A549 (cell line): Measurements from ENCODE around the gene TMEM41B. TPM values are rescaled to one million over a fixed set of nuclear protein-coding genes. Genes with fewer than 3 reads are reported as not detected.

ENCODE experiments used
- ATAC-seq, 2 experiments: fragments of 200-7000 bp in 1 of 2; fragments of >200 bp in 1 of 2; cut with Nextera tagmentation in 1 of 2; cut with Tn5 transposase in 1 of 2; 3 replicates each; pipeline versions ENCODE4 v1.8.0 to v1.9.1; 2018 to 2020; ENCODE audit warnings: mild to moderate bottlenecking in 1 of 2, moderate library complexity in 1 of 2
- CTCF ChIA-PET: fragments of 300-600 bp; sonication (Branson Sonifier 250); formaldehyde crosslinking; extraction: SDS; loops from one replicate; lab custom pipeline; 2021; ENCODE audit warnings: antibody characterized with exemption, inconsistent platforms; lab: Yijun Ruan, JAX
- POLR2A ChIA-PET: fragments of 350-600 bp; formaldehyde crosslinking; extraction: SDS; loops from one replicate; lab custom pipeline; 2021; ENCODE audit warnings: antibody characterized with exemption, inconsistent platforms; lab: Yijun Ruan, JAX
- DNase-seq, 2 experiments: peaks; one replicate each; pipeline versions ENCODE4 v3.0.0 to v3.0.0-alpha.2; 2011 to 2016; ENCODE audit warnings: low read depth in 1 of 2, low spot score in 1 of 2
- FAIRE-seq: peaks from 2 replicates; lab custom pipeline; 2011; peaks lifted over from hg19 to GRCh38; lab: Jason Lieb, UNC
- H3K27ac ChIP-seq, 2 experiments: fragments of >200 bp; sonication (Bioruptor Twin); formaldehyde crosslinking; 3 replicates each; pipeline ENCODE4 v1.5.1; 2016 to 2017
- H3K4me1 ChIP-seq: fragments of >200 bp; sonication (Bioruptor Twin); formaldehyde crosslinking; 3 replicates; pipeline ENCODE4 v1.6.1; 2016
- H3K4me2 ChIP-seq: fragments of >200 bp; sonication (Bioruptor Twin); formaldehyde crosslinking; 3 replicates; pipeline ENCODE4 v1.6.1; 2016
- H3K4me3 ChIP-seq: fragments of >200 bp; sonication (Bioruptor Twin); formaldehyde crosslinking; 3 replicates; pipeline ENCODE4 v1.5.1; 2016
- H3K9me3 ChIP-seq: fragments of >200 bp; sonication (Bioruptor Twin); formaldehyde crosslinking; 3 replicates; pipeline ENCODE4 v1.6.1; 2016
- BHLHE40 ChIP-seq: IDR thresholded peaks from 2 replicates; pipeline ENCODE4 v1.6.1; 2012; ENCODE audit warnings: low read depth, low read length, inconsistent platforms
- CBX8 ChIP-seq: fragments of 200-600 bp; sonication (generic); IDR thresholded peaks from 2 replicates; pipeline ENCODE4 v1.6.1; 2016
- CEBPB ChIP-seq, 2 experiments: fragments of >200 bp in 1 of 2; sonication (Bioruptor Twin) in 1 of 2; formaldehyde crosslinking in 1 of 2; IDR thresholded peaks; 2 replicates each; pipeline ENCODE4 v1.6.1; 2012 to 2016
- EHF ChIP-seq: fragments of 250-450 bp; sonication (Bioruptor Pico); IDR thresholded peaks from 2 replicates; pipeline ENCODE4 v1.5.0; 2020; ENCODE audit warnings: mild to moderate bottlenecking
- EHMT2 ChIP-seq: fragments of 200-600 bp; sonication (generic); IDR thresholded peaks from 2 replicates; pipeline ENCODE4 v1.6.1; 2016; ENCODE audit warnings: antibody characterized with exemption, low read depth, mild to moderate bottlenecking, moderate library complexity
- EP300 ChIP-seq, 2 experiments: fragments of >200 bp; sonication (Bioruptor Twin); formaldehyde crosslinking; IDR thresholded peaks; 2 replicates in 1 of 2; 3 replicates in 1 of 2; pipeline ENCODE4 v1.6.1; 2016 to 2017
- FOSB ChIP-seq: fragments of 250-450 bp; sonication (Bioruptor Pico); IDR thresholded peaks from 2 replicates; pipeline ENCODE4 v1.5.0; 2020; ENCODE audit warnings: mild to moderate bottlenecking, moderate library complexity
- FOSL2 ChIP-seq, 2 experiments: fragments of 450-650 bp in 1 of 2; fragments of >200 bp in 1 of 2; sonication (Bioruptor Twin) in 1 of 2; formaldehyde crosslinking; IDR thresholded peaks; 2 replicates each; pipeline versions ENCODE4 v1.5.0 to v1.6.1; 2016 to 2020; ENCODE audit warnings: mild to moderate bottlenecking in 1 of 2, moderate library complexity in 1 of 2
- GATA3 ChIP-seq: IDR thresholded peaks from 2 replicates; pipeline ENCODE4 v1.6.1; 2012; ENCODE audit warnings: borderline replicate concordance
- HEYL ChIP-seq: fragments of 250-450 bp; sonication (Bioruptor Pico); IDR thresholded peaks from 2 replicates; pipeline ENCODE4 v1.8.0; 2021; ENCODE audit warnings: mild to moderate bottlenecking, moderate library complexity
- HMGXB4 ChIP-seq: fragments of 250-450 bp; sonication (Bioruptor Pico); IDR thresholded peaks from 2 replicates; pipeline ENCODE4 v1.5.0; 2021; ENCODE audit warnings: mild to moderate bottlenecking, moderate library complexity, borderline replicate concordance
- HOXA7 ChIP-seq: fragments of 250-450 bp; sonication (Bioruptor Pico); IDR thresholded peaks from 2 replicates; pipeline ENCODE4 v1.5.0; 2020; ENCODE audit warnings: mild to moderate bottlenecking, moderate library complexity
- MAX ChIP-seq: IDR thresholded peaks from 2 replicates; pipeline ENCODE4 v1.6.1; 2012
- MAZ ChIP-seq: fragments of 150-350 bp; IDR thresholded peaks from 2 replicates; pipeline ENCODE4 v1.6.1; 2014; ENCODE audit warnings: antibody characterized with exemption, low read depth, low read length, borderline replicate concordance
- MYC ChIP-seq: IDR thresholded peaks from 2 replicates; pipeline ENCODE4 v1.6.1; 2012; ENCODE audit warnings: mild to moderate bottlenecking, inconsistent platforms, low read length, improper control_type of control experiment, borderline replicate concordance
- NPAS2 ChIP-seq: fragments of 250-450 bp; sonication (Bioruptor Pico); IDR thresholded peaks from 2 replicates; pipeline ENCODE4 v1.8.0; 2022; ENCODE audit warnings: mild to moderate bottlenecking, moderate library complexity, borderline replicate concordance
- POLR2AphosphoS2 ChIP-seq: conservative IDR thresholded peaks from 2 replicates; pipeline ENCODE4 v1.6.1; 2012; ENCODE audit warnings: low read length, improper control_type of control experiment, inconsistent platforms
- RAD21 ChIP-seq, 2 experiments: fragments of >200 bp in 1 of 2; sonication (Bioruptor Twin) in 1 of 2; formaldehyde crosslinking in 1 of 2; IDR thresholded peaks in 1 of 2; conservative IDR thresholded peaks in 1 of 2; 2 replicates in 1 of 2; 3 replicates in 1 of 2; pipeline ENCODE4 v1.6.1; 2012 to 2018; ENCODE audit warnings: inconsistent platforms in 1 of 2
- RARB ChIP-seq: fragments of 250-450 bp; sonication (Bioruptor Pico); IDR thresholded peaks from 2 replicates; pipeline ENCODE4 v1.8.0; 2021; ENCODE audit warnings: mild to moderate bottlenecking, moderate library complexity
- RCOR1 ChIP-seq: fragments of 150-350 bp; IDR thresholded peaks from 2 replicates; pipeline ENCODE4 v1.6.1; 2014; ENCODE audit warnings: antibody characterized with exemption, low read length, low read depth
- RFX5 ChIP-seq: fragments of 450-650 bp; IDR thresholded peaks from 2 replicates; pipeline ENCODE4 v1.7.1; 2014; ENCODE audit warnings: antibody characterized with exemption, mild to moderate bottlenecking, moderate library complexity
- TP53 ChIP-seq: fragments of 250-450 bp; sonication (Bioruptor Pico); IDR thresholded peaks from 2 replicates; pipeline ENCODE4 v1.5.0; 2021; ENCODE audit warnings: mild to moderate bottlenecking, moderate library complexity
- ZC3H11A ChIP-seq: fragments of 450-650 bp; IDR thresholded peaks from 2 replicates; pipeline ENCODE4 v1.6.1; 2014; ENCODE audit warnings: antibody characterized with exemption, mild to moderate bottlenecking
- ZFP36 ChIP-seq: fragments of 450-650 bp; IDR thresholded peaks from 2 replicates; pipeline ENCODE4 v1.6.1; 2014; ENCODE audit warnings: borderline replicate concordance; ENCODE audit not compliant: partially characterized antibody
- ZNF302 ChIP-seq: fragments of 250-450 bp; sonication (Bioruptor Pico); IDR thresholded peaks from 2 replicates; pipeline ENCODE4 v1.9.0; 2021; ENCODE audit warnings: inconsistent platforms, mild to moderate bottlenecking, moderate library complexity
- WGBS: methylation state at CpG from one replicate; pipeline ENCODE4 v1.1.6; 2017; ENCODE audit errors: missing lambda C conversion rate; 5-methylcytosine and 5-hydroxymethylcytosine counted together
- polyA plus RNA-seq, 4 experiments: library from polyadenylated mRNA; depleted of rRNA in 3 of 4; stranded (reverse); fragments of >200 nt; fragmentation: RNase III in 1 of 4; extraction: RNeasy Plus Mini Kit Qiagen cat#74134 plus additional on column Dnase treatment in 1 of 4; gene quantifications; 2 replicates in 3 of 4; 3 replicates in 1 of 4; pipeline ENCODE4 v1.2.3, GENCODE V29; 2011 to 2017
- TF ChIP-seq, protein P1 (sequence below): fragments of >200 bp; sonication (Bioruptor Twin); formaldehyde crosslinking; IDR thresholded peaks from 2 replicates; pipeline ENCODE4 v1.6.1; 2016
- TF ChIP-seq, protein P2 (sequence below): IDR thresholded peaks from 2 replicates; pipeline ENCODE4 v1.6.1; 2012
- TF ChIP-seq, protein P3 (sequence below): fragments of 150-350 bp; IDR thresholded peaks from 2 replicates; pipeline ENCODE4 v1.6.1; 2014; ENCODE audit warnings: low read depth, mild to moderate bottlenecking, low read length
- TF ChIP-seq, protein P4 (sequence below): fragments of 250-450 bp; sonication (Bioruptor Pico); IDR thresholded peaks from 2 replicates; pipeline ENCODE4 v1.5.0; 2020; ENCODE audit warnings: low read depth, mild to moderate bottlenecking, moderate library complexity

Gene TMEM41B
- polyA plus RNA-seq, 2 of the 4 experiments (the other 2 are of a cell fraction): 51.6 to 71.4 TPM

GRCh38 chr11:9330387-9331384 lies 16.3 kb upstream of the TMEM41B start:
- ATAC-seq (0 out of 6 replicates have a peak, but pooled peaks of 1 of the 2 experiments have one; percentile 34), DNase-seq (no peak)
- CTCF ChIA-PET: interaction anchor here (0.9 to 1.2 kb wide), 5 partner anchors 8 to 175 kb away, joined by 3 read pairs; no protein-coding TSS in a partner anchor
- TF ChIP-seq EP300 (IDR thresholded peaks at IDR 0.05) (no peak), EHMT2 (no peak), CBX8 (no peak), HEYL (CRISPR knock-in tag) (no peak), MYC (no peak), BHLHE40 (no peak), RAD21 (conservative IDR thresholded peaks at IDR 0.05 in 1 of 2, IDR thresholded peaks at IDR 0.05 in 1 of 2) (no peak), HMGXB4 (CRISPR knock-in tag) (no peak), NPAS2 (CRISPR knock-in tag) (no peak), GATA3 (no peak), ZFP36 (no peak), EHF (no peak), MAZ (no peak), CEBPB (IDR thresholded peaks at IDR 0.05) (no peak)
- TF ChIP-seq, protein P1, sequence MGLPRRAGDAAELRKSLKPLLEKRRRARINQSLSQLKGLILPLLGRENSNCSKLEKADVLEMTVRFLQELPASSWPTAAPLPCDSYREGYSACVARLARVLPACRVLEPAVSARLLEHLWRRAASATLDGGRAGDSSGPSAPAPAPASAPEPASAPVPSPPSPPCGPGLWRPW: no peak
- TF ChIP-seq, protein P2, sequence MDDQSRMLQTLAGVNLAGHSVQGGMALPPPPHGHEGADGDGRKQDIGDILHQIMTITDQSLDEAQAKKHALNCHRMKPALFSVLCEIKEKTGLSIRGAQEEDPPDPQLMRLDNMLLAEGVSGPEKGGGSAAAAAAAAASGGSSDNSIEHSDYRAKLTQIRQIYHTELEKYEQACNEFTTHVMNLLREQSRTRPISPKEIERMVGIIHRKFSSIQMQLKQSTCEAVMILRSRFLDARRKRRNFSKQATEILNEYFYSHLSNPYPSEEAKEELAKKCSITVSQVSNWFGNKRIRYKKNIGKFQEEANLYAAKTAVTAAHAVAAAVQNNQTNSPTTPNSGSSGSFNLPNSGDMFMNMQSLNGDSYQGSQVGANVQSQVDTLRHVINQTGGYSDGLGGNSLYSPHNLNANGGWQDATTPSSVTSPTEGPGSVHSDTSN: no peak
- TF ChIP-seq, protein P3, sequence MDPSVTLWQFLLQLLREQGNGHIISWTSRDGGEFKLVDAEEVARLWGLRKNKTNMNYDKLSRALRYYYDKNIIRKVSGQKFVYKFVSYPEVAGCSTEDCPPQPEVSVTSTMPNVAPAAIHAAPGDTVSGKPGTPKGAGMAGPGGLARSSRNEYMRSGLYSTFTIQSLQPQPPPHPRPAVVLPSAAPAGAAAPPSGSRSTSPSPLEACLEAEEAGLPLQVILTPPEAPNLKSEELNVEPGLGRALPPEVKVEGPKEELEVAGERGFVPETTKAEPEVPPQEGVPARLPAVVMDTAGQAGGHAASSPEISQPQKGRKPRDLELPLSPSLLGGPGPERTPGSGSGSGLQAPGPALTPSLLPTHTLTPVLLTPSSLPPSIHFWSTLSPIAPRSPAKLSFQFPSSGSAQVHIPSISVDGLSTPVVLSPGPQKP: no peak
- TF ChIP-seq, all 56 proteins: peak for 0
- FAIRE-seq: no peak
- H3K4me1 ChIP-seq: no peaks in the 10 kb centered on the region
- 85% methylated on average over 10 of the region's 10 CpGs for WGBS
- H3K4me3 ChIP-seq: no peak overlapping the region
- H3K27ac ChIP-seq: no peak overlapping the region
- no peaks in the 10 kb centered on the region for H3K9me3 ChIP-seq
- POLR2A ChIA-PET: no interaction called here
- no peak overlapping the region for H3K4me2 ChIP-seq

DNA sequence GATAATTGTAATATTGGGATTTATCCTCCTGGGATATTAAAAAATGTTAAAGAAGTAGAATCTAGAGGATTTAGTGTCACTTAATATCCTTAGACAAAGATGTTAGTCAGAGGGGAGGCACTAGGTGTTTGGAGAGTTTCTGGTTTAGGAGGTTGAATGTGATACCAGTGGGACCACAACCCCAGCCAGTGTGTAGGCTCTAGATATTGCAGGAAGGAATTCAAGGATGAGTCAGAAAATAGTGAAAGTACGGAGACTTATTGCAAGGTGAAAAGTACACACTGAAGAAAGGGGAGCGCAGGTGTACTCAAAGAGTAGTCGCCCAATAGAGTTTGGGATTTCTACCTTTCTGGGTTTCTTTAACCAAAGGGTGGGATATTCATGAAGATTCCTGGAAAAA lies 5.7 kb upstream of the TMEM41B start:
- Histone ChIP-seq H3K9me3 (no peaks in the 10 kb centered on the region), H3K4me1 (peaks cover 33% of the 10 kb centered on the region), H3K4me2 (peak overlapping the region; percentile 71; the same call in 2 of the 3 replicates), H3K27ac (peak overlapping the region; percentile 56 to 66; a peak in 5 of 6 replicates), H3K4me3 (no peak overlapping the region)
- peak; percentile 37 to 59; a peak in 4 of 6 replicates for ATAC-seq
- WGBS: 80% methylated on average over 3 of the region's 3 CpGs
- DNase-seq: no peak
- POLR2A ChIA-PET: no interaction called here
- CTCF ChIA-PET: no interaction called here
- no peak for FAIRE-seq
- no peak for TF ChIP-seq RARB (CRISPR knock-in tag)
- no peak for TF ChIP-seq HOXA7
- TF ChIP-seq, protein P4, sequence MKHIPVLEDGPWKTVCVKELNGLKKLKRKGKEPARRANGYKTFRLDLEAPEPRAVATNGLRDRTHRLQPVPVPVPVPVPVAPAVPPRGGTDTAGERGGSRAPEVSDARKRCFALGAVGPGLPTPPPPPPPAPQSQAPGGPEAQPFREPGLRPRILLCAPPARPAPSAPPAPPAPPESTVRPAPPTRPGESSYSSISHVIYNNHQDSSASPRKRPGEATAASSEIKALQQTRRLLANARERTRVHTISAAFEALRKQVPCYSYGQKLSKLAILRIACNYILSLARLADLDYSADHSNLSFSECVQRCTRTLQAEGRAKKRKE (CRISPR knock-in tag): no peak
- TF ChIP-seq ZFP36: no peak
- no peak for TF ChIP-seq ZC3H11A
- TF ChIP-seq, protein P3: no peak
- no peak for TF ChIP-seq BHLHE40
- TF ChIP-seq FOSL2 (IDR thresholded peaks at IDR 0.05): no peak
- TF ChIP-seq FOSL2 (CRISPR knock-in tag; IDR thresholded peaks at IDR 0.05): no peak
- TF ChIP-seq FOSB (CRISPR knock-in tag): no peak
- no peak for TF ChIP-seq POLR2AphosphoS2
- no peak for TF ChIP-seq RCOR1
- no peak for TF ChIP-seq ZNF302 (CRISPR knock-in tag)
- TF ChIP-seq RFX5: no peak
- TF ChIP-seq MAX: no peak
- no peak for TF ChIP-seq TP53 (CRISPR knock-in tag)
- TF ChIP-seq EHF: no peak
